Measurements from ENCODE around the gene OSGEP. TPM values are rescaled to one million over a fixed set of nuclear protein-coding genes. Genes with fewer than 3 reads are reported as not detected.
"Not testable (repeated sequence)": the region's sequence is repeated elsewhere in the genome, so short reads cannot be mapped to it uniquely, and the experiment has no call there.

OSGEP gene
- total RNA-seq, 2 experiments from 2014 or later: 51.8 to 56.6 TPM

GRCh38 chr14:20443650-20444049, 11.0 kb downstream of the OSGEP start:
- H3K27me3 Mint-ChIP-seq (ENCODE audit: low read depth); H3K4me3 Mint-ChIP-seq; ATAC-seq; CTCF ChIA-PET; H3K9me3 Mint-ChIP-seq (ENCODE audit: insufficient read depth); DNase-seq; H3K27ac Mint-ChIP-seq: not testable (repeated sequence)
- Mint-ChIP-seq H3K36me3 (ENCODE audit: low read depth) (peaks cover 27% of the 10 kb centered on the region), H3K4me1 (ENCODE audit: low read depth) (peaks cover 24% of the 10 kb centered on the region)
- POLR2A ChIA-PET: interaction anchor here (2.1 kb wide), 1 partner anchor 12 kb away, joined by 8 read pairs; no protein-coding TSS in a partner anchor

GRCh38 chr14:20441461-20441860, 13.2 kb downstream of the OSGEP start:
- peaks cover 24% of the 10 kb centered on the region for H3K4me1 Mint-ChIP-seq (ENCODE audit: low read depth)
- no peaks in the 10 kb centered on the region for H3K27me3 Mint-ChIP-seq (ENCODE audit: low read depth)
- DNase-seq (no peak), ATAC-seq (no peak)
- no peak overlapping the region for H3K4me3 Mint-ChIP-seq
- CTCF ChIA-PET: interaction anchor here (0.8 to 2.6 kb wide), 3 partner anchors 13 to 168 kb away, joined by 4 to 13 read pairs (median 4); no protein-coding TSS in a partner anchor
- H3K9me3 Mint-ChIP-seq (ENCODE audit: insufficient read depth): no peaks in the 10 kb centered on the region
- POLR2A ChIA-PET: interaction anchor here (0.9 to 2.9 kb wide), 4 partner anchors 12 to 98 kb away, joined by 3 to 15 read pairs (median 4); partner anchors contain the start of genes APEX1 and PARP2
- peak overlapping the region; percentile 79 for H3K27ac Mint-ChIP-seq
- H3K36me3 Mint-ChIP-seq (ENCODE audit: low read depth): peaks cover 11% of the 10 kb centered on the region

DNA sequence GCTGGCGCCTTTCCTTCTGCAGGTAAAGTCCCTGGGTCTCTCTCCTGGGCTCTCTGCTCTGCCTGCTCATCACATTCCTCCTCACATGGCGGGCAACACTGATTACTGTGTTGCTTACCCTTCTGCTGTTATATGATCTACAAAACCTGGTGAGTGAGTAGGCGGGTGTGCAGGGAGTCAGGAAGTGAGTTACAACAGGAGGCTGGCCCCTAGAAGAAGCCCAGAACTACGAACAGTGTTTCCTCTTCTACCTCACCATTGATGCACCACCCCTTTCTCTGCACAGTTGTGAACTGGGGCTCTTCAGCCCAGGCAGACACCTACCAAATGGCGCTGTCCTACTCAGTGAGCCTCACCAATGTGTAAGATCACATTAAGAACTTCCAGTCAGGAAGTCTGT, 13.7 kb downstream of the OSGEP start:
- CTCF ChIA-PET: interaction anchor here (0.9 to 2.6 kb wide), 4 partner anchors 11 to 169 kb away, joined by 3 to 13 read pairs (median 4); no protein-coding TSS in a partner anchor
- H3K9me3 Mint-ChIP-seq (ENCODE audit: insufficient read depth): no peaks in the 10 kb centered on the region
- peak overlapping the region; percentile 45 for H3K4me3 Mint-ChIP-seq
- POLR2A ChIA-PET: interaction anchor here (0.6 to 2.9 kb wide), 4 partner anchors 9 to 98 kb away, joined by 3 to 15 read pairs (median 4); partner anchors contain the start of gene PARP2
- peaks cover 24% of the 10 kb centered on the region for H3K4me1 Mint-ChIP-seq (ENCODE audit: low read depth)
- H3K27me3 Mint-ChIP-seq (ENCODE audit: low read depth): no peaks in the 10 kb centered on the region
- ATAC-seq: peak; percentile 95
- H3K36me3 Mint-ChIP-seq (ENCODE audit: low read depth): peaks cover 11% of the 10 kb centered on the region
- DNase-seq: peak; percentile 60
- H3K27ac Mint-ChIP-seq: peak overlapping the region; percentile 79

- ChIA-PET POLR2A (interaction anchor here (0.6 to 2.9 kb wide), 4 partner anchors 8 to 97 kb away, joined by 3 to 15 read pairs (median 4); partner anchors contain the start of gene PARP2), CTCF (interaction anchor here (0.9 to 2.6 kb wide), 4 partner anchors 11 to 169 kb away, joined by 3 to 13 read pairs (median 4); no protein-coding TSS in a partner anchor)
- H3K4me3 Mint-ChIP-seq: peak overlapping the region; percentile 45
- H3K27me3 Mint-ChIP-seq (ENCODE audit: low read depth): no peaks in the 10 kb centered on the region
- H3K36me3 Mint-ChIP-seq (ENCODE audit: low read depth): peaks cover 11% of the 10 kb centered on the region
- ATAC-seq (no peak), DNase-seq (no peak)
- peaks cover 24% of the 10 kb centered on the region for H3K4me1 Mint-ChIP-seq (ENCODE audit: low read depth)
- H3K27ac Mint-ChIP-seq: peak overlapping the region; percentile 79
- H3K9me3 Mint-ChIP-seq (ENCODE audit: insufficient read depth): no peaks in the 10 kb centered on the region
Observed at GRCh38 chr14:20440465-20440864, 14.1 kb downstream of the OSGEP start.

DNA sequence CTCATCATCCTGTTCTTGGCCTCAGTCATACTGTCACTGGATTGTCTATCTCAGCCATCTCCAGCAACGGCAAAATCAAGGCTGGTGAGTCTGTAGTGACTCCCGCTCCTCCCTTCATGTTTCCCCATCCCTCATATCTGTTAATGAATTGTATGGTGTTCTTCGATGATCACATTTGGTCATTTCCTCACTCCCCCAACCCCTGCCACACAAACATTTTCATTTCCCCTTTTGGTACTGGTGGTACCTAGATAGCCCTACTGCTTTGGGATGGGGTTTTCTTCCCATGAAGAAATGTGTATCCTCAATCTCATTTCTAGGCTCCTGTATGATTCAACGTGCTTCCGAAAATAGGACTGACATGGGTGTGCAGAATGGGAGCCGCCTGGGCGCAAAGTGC, 15.9 kb downstream of the OSGEP start:
- DNase-seq: no peak
- ChIA-PET CTCF (no interaction called here), POLR2A (interaction anchor here (1.0 kb wide), 1 partner anchor 10 kb away, joined by 4 read pairs; no protein-coding TSS in a partner anchor)
- H3K27ac Mint-ChIP-seq: no peak overlapping the region
- H3K9me3 Mint-ChIP-seq (ENCODE audit: insufficient read depth): no peaks in the 10 kb centered on the region
- peaks cover 24% of the 10 kb centered on the region for H3K4me1 Mint-ChIP-seq (ENCODE audit: low read depth)
- peaks cover 11% of the 10 kb centered on the region for H3K36me3 Mint-ChIP-seq (ENCODE audit: low read depth)
- no peak overlapping the region for H3K4me3 Mint-ChIP-seq
- ATAC-seq: no peak
- H3K27me3 Mint-ChIP-seq (ENCODE audit: low read depth): no peaks in the 10 kb centered on the region

- H3K4me1 Mint-ChIP-seq (ENCODE audit: low read depth): peaks cover 14% of the 10 kb centered on the region
- H3K27ac Mint-ChIP-seq: no peak overlapping the region
- H3K27me3 Mint-ChIP-seq (ENCODE audit: low read depth): no peaks in the 10 kb centered on the region
- H3K9me3 Mint-ChIP-seq (ENCODE audit: insufficient read depth): no peaks in the 10 kb centered on the region
- POLR2A ChIA-PET: no interaction called here
- CTCF ChIA-PET: interaction anchor here (1.2 kb wide), 1 partner anchor 21 kb away, joined by 4 read pairs; no protein-coding TSS in a partner anchor
- DNase-seq (no peak), ATAC-seq (no peak)
- H3K4me3 Mint-ChIP-seq: no peak overlapping the region
- no peaks in the 10 kb centered on the region for H3K36me3 Mint-ChIP-seq (ENCODE audit: low read depth)
Observed at GRCh38 chr14:20436363-20436755, 18.3 kb downstream of the OSGEP start.

DNA sequence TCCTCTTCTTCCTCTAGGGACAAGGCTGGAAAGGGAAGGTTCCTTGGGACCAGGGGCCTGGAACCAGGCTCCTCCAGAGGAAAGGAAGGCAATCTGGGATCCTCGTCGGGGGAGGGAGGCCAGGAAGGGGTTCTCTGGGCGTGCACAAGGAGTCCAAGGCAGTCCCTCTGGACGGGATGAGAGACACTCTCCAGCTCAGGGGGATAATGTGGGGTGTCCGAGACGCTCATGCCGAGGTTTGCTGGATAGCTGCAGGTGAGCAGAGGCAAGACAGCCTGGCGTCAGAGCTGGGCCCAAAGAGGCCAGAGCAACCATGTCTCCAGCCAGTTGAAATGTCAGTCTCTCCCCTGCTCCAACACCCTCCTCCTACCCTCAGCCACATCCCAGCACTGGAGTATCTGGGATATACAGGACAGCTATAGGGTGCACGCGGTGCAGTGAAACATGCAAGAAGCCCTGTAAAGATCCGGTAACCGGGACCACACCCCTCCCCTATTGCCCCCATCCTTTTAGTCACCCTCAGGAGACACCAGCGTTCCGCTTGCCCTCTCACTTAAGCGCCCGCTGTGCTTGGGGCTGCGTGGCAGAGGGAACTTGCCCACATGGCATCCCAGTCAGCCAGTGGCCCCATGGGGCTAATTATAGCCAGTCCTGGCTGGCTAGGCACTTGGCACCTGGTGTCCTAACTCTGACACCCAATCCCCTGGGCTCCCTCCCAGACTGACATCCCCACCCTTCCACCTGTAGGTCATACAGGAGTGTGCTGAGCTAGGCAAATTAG, 18.8 kb downstream of the OSGEP start, which contains the start of gene KLHL33:
KLHL33 (minus strand) TSS at position 585 of the 781 bp plus-strand sequence; CDS start at position 230, 355 bp downstream.
- H3K27ac Mint-ChIP-seq: no peak within 1 kb of the TSS
- H3K4me3 Mint-ChIP-seq: no peak within 1 kb of the TSS
- ATAC-seq (no peak), DNase-seq (no peak)
- H3K27me3 Mint-ChIP-seq (ENCODE audit: low read depth): no peaks in the 10 kb centered on the region
- peaks cover 10% of the 10 kb centered on the region for H3K4me1 Mint-ChIP-seq (ENCODE audit: low read depth)
- H3K9me3 Mint-ChIP-seq (ENCODE audit: insufficient read depth): no peaks in the 10 kb centered on the region
- POLR2A ChIA-PET: no interaction called here
- CTCF ChIA-PET: interaction anchor here (1.2 kb wide), 1 partner anchor 20 kb away, joined by 4 read pairs; no protein-coding TSS in a partner anchor
- H3K36me3 Mint-ChIP-seq (ENCODE audit: low read depth): no peaks in the 10 kb centered on the region

DNA sequence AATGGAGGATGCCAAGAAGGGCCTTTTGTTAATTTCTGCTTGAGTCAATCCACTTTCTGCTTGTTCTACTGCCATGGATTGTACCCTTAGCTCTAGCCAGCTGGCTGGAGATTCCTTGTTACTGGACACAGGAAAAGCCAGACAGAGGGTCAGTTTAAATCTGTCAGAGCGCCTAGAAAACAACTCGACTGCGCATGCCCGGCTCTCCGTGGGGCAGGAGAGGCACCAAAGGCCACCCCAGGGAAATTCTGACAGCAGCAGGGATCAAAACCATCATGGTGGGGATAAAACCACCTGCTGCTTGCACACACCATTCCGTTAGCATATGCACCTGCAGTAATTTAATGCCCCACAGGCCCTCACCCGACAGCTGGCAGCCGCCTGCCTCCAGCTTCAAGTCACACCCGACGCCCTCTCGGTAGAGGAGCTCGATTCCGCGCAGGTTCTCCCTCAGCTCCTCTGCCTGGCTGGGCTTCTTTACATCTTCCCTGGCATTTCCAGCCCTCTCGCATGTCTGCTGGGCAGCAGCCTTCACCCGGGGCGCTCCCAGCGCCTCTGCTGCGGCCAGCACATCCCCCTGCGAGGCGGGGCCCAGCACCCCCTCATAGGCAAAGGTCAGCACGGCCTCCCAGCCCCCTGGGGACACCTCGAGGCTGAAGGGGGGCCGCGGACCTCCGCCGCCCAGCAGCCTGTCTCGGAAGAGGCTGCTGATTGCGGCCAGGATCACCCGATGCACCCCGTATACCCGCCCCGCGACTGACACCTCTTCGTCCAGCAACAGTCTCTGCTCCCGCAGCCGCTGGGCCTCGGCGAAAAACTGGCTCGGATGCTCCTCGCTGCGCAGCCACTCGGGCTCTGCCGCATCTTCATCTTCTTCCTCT, 19.7 kb downstream of the OSGEP start:
- no peak for ATAC-seq
- DNase-seq: no peak
- ChIA-PET CTCF (no interaction called here), POLR2A (no interaction called here)
- Mint-ChIP-seq H3K4me3 (no peak overlapping the region), H3K27me3 (ENCODE audit: low read depth) (no peaks in the 10 kb centered on the region), H3K27ac (no peak overlapping the region), H3K4me1 (ENCODE audit: low read depth) (peaks cover 8% of the 10 kb centered on the region), H3K9me3 (ENCODE audit: insufficient read depth) (no peaks in the 10 kb centered on the region), H3K36me3 (ENCODE audit: low read depth) (no peaks in the 10 kb centered on the region)

DNA sequence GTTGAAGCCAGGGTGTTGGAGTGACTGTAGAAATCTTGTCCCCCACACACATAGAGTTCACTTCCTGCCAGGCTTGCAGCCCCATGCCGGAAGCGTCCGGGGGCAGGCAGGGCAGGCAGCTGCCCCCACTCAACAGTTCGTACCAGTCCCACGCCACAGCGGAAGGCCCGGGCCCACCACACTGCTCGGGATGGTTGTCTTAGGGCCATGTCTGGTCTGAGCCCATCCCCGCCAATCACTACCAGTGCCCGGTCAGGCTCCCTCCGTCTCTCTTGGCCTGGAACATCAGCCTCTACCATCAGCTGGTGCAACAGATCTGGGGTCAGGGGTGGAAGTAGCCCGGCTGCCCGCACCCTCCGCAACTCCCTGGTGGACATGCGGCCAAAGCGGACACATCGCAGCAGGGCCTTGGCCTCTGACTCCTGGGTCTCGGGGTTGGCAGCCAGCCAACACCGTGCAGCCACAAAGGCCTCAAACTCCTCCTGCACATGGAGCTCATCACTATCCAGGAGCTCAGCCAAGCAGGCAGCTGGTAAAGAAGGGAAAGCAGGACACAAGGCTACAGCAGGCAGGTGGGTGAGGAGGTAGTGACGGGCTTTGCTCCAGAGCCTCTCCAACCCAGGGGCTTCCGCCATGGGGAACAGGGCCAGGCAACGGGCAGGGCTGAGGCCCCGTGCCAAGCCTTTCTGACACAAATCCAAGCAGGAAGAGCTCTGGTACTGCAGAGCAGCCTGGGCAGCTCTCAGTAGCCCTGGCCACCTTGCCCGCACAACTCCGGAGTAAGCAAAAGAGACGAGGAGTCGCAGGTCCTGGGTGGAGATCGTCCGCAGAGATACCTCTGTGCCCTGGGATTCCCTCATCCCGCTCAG, 24.6 kb downstream of the OSGEP start:
- POLR2A ChIA-PET: interaction anchor here (0.7 to 3.3 kb wide), 5 partner anchors 11 to 40 kb away, joined by 3 to 22 read pairs (median 10); partner anchors contain the start of genes PIP4P1, PNP and TEP1
- H3K4me3 Mint-ChIP-seq: peak overlapping the region; percentile 78

GRCh38 chr14:20428802-20429201, 25.8 kb downstream of the OSGEP start:
- peaks cover 42% of the 10 kb centered on the region for H3K4me1 Mint-ChIP-seq (ENCODE audit: low read depth)
- H3K27me3 Mint-ChIP-seq (ENCODE audit: low read depth): no peaks in the 10 kb centered on the region
- H3K4me3 Mint-ChIP-seq: peak overlapping the region; percentile 78
- ATAC-seq (peak; percentile 19), DNase-seq (no peak)
- no peaks in the 10 kb centered on the region for H3K9me3 Mint-ChIP-seq (ENCODE audit: insufficient read depth)
- POLR2A ChIA-PET: interaction anchor here (1.0 to 3.3 kb wide), 7 partner anchors 9 to 86 kb away, joined by 4 to 22 read pairs (median 10); partner anchors contain the start of genes APEX1, OSGEP, PARP2 and PIP4P1
- peak overlapping the region; percentile 94 for H3K27ac Mint-ChIP-seq
- CTCF ChIA-PET: interaction anchor here (0.8 to 3.8 kb wide), 5 partner anchors 11 to 252 kb away, joined by 3 to 24 read pairs (median 4); no protein-coding TSS in a partner anchor
- H3K36me3 Mint-ChIP-seq (ENCODE audit: low read depth): peaks cover 9% of the 10 kb centered on the region

More for the DNA sequence above, 24.6 kb downstream of the OSGEP start:
- H3K27ac Mint-ChIP-seq: peak overlapping the region; percentile 94
- peaks cover 42% of the 10 kb centered on the region for H3K4me1 Mint-ChIP-seq (ENCODE audit: low read depth)
- no peaks in the 10 kb centered on the region for H3K9me3 Mint-ChIP-seq (ENCODE audit: insufficient read depth)
- H3K36me3 Mint-ChIP-seq (ENCODE audit: low read depth): peaks cover 9% of the 10 kb centered on the region
- ATAC-seq (peak; percentile 51), DNase-seq (peak; percentile 43)
- no peaks in the 10 kb centered on the region for H3K27me3 Mint-ChIP-seq (ENCODE audit: low read depth)
- CTCF ChIA-PET: interaction anchor here (0.8 to 3.8 kb wide), 5 partner anchors 11 to 33 kb away, joined by 3 to 24 read pairs (median 5); partner anchors contain the start of gene PIP4P1

Measured in activated CD8-positive, alpha-beta T cell treated with anti-CD3 and anti-CD28 coated beads, Interleukin-2, amount 10 ng/mL, durations not matched to agents 7 days and 5 days (primary cell).